WERI-Rb-1 (cell line): ENCODE data around the gene RASAL1.

ENCODE experiments used
- DNase-seq: peaks from one replicate; pipeline ENCODE4 v3.0.0-alpha.2; 2020
- H3K27ac ChIP-seq: fragments of 250-450 bp; sonication (Bioruptor Pico); 2 replicates; pipeline ENCODE4 v1.5.1; 2020; ENCODE audit warnings: mild to moderate bottlenecking, moderate library complexity
- H3K27me3 ChIP-seq: fragments of 250-450 bp; sonication (Bioruptor Pico); 2 replicates; pipeline ENCODE4 v1.5.1; 2021; ENCODE audit warnings: mild to moderate bottlenecking, low read depth, moderate library complexity; ENCODE audit not compliant: insufficient read depth, severe bottlenecking
- H3K36me3 ChIP-seq: fragments of 250-450 bp; sonication (Bioruptor Pico); 2 replicates; pipeline ENCODE4 v1.5.1; 2020; ENCODE audit warnings: mild to moderate bottlenecking, moderate library complexity
- H3K4me3 ChIP-seq: 2 replicates; pipeline ENCODE4 v1.5.1; 2011; ENCODE audit warnings: low read depth, mild to moderate bottlenecking, control low read depth, low read length
- H3K9me3 ChIP-seq: fragments of 250-450 bp; sonication (Bioruptor Pico); 2 replicates; pipeline ENCODE4 v1.5.1; 2021; ENCODE audit warnings: mild to moderate bottlenecking, moderate library complexity; ENCODE audit not compliant: severe bottlenecking
- TF ChIP-seq, protein P1 (sequence below): IDR thresholded peaks from 2 replicates; pipeline ENCODE4 v1.5.1; 2011; ENCODE audit warnings: low read depth, mild to moderate bottlenecking, control low read depth, inconsistent platforms, low read length

RASAL1 gene

DNA sequence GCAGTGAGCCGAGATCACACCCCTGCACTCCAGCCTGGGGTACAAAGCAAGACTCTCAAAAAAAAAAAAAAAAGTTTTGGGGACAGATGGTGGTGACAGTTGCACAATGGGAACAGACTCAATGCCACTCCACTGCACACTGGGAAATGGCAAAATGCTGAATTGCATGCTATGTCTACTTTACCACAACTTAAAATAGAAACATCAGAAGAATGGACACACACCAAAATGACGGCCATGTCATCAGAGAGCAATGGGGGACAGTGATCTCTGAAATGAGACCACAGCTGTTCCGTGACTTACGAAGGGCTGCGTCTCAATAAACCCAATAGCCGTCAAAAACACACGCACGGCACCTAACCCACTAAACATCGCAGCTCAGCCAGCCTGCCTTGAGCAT, 36.0 kb upstream of the RASAL1 start:
- no peaks in the 10 kb centered on the region for H3K27me3 ChIP-seq
- peaks cover 88% of the 10 kb centered on the region for H3K36me3 ChIP-seq
- no peak overlapping the region for H3K4me3 ChIP-seq
- TF ChIP-seq, protein P1, sequence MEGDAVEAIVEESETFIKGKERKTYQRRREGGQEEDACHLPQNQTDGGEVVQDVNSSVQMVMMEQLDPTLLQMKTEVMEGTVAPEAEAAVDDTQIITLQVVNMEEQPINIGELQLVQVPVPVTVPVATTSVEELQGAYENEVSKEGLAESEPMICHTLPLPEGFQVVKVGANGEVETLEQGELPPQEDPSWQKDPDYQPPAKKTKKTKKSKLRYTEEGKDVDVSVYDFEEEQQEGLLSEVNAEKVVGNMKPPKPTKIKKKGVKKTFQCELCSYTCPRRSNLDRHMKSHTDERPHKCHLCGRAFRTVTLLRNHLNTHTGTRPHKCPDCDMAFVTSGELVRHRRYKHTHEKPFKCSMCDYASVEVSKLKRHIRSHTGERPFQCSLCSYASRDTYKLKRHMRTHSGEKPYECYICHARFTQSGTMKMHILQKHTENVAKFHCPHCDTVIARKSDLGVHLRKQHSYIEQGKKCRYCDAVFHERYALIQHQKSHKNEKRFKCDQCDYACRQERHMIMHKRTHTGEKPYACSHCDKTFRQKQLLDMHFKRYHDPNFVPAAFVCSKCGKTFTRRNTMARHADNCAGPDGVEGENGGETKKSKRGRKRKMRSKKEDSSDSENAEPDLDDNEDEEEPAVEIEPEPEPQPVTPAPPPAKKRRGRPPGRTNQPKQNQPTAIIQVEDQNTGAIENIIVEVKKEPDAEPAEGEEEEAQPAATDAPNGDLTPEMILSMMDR = no peak
- H3K9me3 ChIP-seq = no peaks in the 10 kb centered on the region
- DNase-seq = no peak
- no peak overlapping the region for H3K27ac ChIP-seq

DNA sequence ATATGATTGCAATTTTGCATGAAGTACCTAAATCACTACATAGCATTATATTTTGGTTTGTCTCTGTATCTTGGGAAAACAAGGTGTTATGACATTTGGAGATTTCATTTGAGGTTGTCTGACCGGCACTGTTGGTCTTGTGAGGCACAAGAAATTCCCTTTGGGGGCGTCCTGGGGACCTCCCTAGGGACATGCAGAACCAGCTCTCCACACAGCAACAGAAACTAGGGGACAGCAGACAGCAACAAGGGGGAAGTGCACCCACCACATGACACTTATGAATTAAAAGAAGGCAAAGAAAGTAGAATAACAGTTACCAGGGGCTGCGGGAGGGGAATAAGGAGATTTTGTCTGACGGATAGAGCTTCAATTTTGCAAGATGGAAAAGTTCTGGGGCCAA, 35.4 kb upstream of the RASAL1 start:
- Histone ChIP-seq H3K9me3 (no peaks in the 10 kb centered on the region), H3K36me3 (peaks cover 86% of the 10 kb centered on the region), H3K27me3 (no peaks in the 10 kb centered on the region), H3K4me3 (no peak overlapping the region), H3K27ac (no peak overlapping the region)
- no peak for DNase-seq
- TF ChIP-seq, protein P1 = no peak

DNA sequence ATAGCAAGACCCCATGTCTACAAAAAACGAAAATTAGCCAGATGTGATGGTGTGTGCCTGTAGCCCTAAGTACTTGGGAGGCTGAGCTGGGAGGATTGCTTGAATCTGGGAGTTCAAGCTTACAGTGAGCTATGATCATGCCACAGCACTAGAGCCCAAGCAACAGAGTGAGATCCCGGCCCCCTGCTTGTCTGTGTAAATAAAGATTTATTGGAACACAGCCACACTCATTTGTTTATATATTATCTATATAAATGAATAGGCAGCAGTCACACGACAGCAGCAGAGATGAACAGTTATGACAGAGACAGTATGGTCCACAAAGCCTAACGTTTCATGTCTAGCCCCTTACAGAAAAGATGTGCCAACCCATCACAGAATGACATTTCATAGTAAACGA, 34.9 kb upstream of the RASAL1 start:
- Histone ChIP-seq H3K36me3 (peaks cover 91% of the 10 kb centered on the region), H3K9me3 (no peaks in the 10 kb centered on the region), H3K4me3 (no peak overlapping the region), H3K27me3 (no peaks in the 10 kb centered on the region), H3K27ac (no peak overlapping the region)
- TF ChIP-seq, protein P1 = no peak
- DNase-seq = no peak

DNA sequence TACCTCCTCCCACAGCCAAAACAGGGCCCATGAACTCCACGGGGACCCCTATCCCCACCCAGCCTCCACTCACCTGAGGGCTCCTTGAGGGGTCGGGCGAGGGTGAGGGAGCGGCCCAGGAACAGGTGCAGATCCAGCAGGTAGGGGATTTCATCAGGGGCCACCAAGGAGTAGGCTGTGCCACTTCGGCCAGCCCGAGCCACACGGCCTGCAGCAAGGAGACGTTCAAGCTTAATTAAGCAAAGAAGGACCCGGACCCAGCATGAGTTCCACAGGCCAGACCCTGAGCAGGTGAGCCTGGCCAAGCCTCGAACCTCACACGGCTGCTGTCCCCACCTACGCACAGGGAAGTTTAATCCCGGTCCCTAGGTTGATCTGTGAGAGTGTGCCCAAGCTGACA, 34.1 kb upstream of the RASAL1 start:
- H3K4me3 ChIP-seq = no peak overlapping the region
- H3K27me3 ChIP-seq = no peaks in the 10 kb centered on the region
- no peak for DNase-seq
- no peak overlapping the region for H3K27ac ChIP-seq
- peaks cover 93% of the 10 kb centered on the region for H3K36me3 ChIP-seq
- TF ChIP-seq, protein P1 = no peak
- no peaks in the 10 kb centered on the region for H3K9me3 ChIP-seq

DNA sequence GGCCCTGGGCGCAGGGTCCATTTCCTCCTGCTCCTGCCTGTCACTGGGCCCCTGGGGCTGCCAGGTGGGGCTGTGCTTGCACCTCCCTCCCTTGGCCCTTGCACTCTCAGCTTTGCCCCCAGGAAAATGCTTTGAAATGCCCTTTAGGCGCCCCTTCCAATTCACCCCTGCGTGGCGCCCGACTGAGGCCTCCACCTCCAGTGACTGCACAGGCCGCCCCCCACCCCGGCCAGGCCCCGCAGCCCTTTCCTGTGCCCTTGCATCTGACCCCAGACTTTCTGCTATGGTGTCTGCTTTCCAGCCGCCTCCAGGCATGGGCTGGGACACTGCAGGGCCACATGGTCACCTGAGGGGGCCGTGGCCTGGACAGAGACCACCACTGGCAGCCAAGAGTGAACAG, 32.3 kb upstream of the RASAL1 start:
- Histone ChIP-seq H3K4me3 (no peak overlapping the region), H3K27ac (no peak overlapping the region), H3K36me3 (peaks cover 91% of the 10 kb centered on the region), H3K9me3 (no peaks in the 10 kb centered on the region), H3K27me3 (no peaks in the 10 kb centered on the region)
- DNase-seq = no peak
- TF ChIP-seq, protein P1 = no peak

DNA sequence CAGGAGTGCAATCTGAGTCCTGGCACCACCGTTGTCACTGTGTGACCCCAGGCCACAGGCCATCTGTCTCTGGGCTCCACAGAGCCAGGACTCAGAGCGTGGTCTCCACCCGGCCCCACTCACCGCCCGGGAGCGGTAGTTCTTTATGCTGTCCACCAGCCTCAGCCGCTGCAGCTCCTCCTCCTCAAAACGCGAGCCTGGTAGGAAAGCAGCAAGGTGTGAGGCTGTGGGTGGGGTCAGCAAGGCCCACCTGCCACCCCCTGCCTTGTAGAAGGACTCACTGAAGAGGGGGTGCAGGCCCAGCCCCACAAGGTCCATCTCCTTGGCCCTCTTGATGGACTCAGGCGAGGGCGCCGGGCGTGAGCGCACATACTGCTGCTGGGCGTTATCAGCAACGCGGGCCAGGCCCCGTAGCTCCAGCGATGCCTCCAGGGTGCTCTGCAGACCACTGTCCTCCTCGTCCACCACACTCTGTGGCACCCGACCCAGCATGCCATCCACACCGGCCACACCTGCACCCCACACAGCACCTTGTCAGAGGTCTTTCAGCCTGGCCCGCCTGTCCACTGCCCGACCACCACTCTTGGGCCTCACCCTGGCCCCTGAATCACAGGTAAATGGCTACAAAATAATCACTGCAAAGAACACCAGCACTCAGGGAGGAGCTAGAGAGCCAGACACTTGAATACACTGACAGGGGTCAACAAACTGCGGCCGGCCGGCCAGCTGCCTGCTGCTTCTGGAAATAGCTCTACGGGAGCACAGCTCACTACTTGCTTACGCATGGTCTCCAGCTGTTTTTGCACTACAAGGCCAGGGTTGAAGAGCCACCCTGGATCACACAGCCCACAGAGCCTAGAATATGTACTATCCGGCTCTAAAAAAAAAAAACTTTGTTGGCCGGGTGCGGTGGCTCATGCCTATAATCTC, 30.2 kb upstream of the RASAL1 start:
- Histone ChIP-seq H3K27me3 (no peaks in the 10 kb centered on the region), H3K9me3 (no peaks in the 10 kb centered on the region), H3K27ac (no peak overlapping the region), H3K36me3 (peaks cover 72% of the 10 kb centered on the region), H3K4me3 (no peak overlapping the region)
- DNase-seq = no peak
- TF ChIP-seq, protein P1 = no peak
